Mucosa of descending colon (tissue), 3 donors: ENCODE results near the gene SMIM41. TPM values are rescaled to one million over a fixed set of nuclear protein-coding genes. Genes with fewer than 3 reads are reported as not detected.

Source experiments
- ATAC-seq: fragments of 200-7000 bp; cut with Tn5 transposase; one replicate; pipeline ENCODE4 v1.9.1; 2020; ENCODE audit warnings: mild to moderate bottlenecking, moderate library complexity
- DNase-seq, 3 donors: peaks; one replicate each; pipeline ENCODE4 v3.0.0-alpha.2; 2020
- H3K36me3 ChIP-seq: fragments of 200-600 bp; one replicate; pipeline ENCODE4 v1.8.0; 2021; ENCODE audit warnings: low read depth, mild to moderate bottlenecking
- H3K4me1 ChIP-seq: fragments of 200-600 bp; one replicate; pipeline ENCODE4 v1.8.0; 2021; ENCODE audit warnings: low read depth, mild to moderate bottlenecking
- H3K4me3 ChIP-seq: fragments of 200-600 bp; one replicate; pipeline ENCODE4 v1.8.0; 2021; ENCODE audit warnings: mild to moderate bottlenecking
- H3K9me3 ChIP-seq: fragments of 200-600 bp; one replicate; pipeline ENCODE4 v1.8.0; 2021; ENCODE audit warnings: mild to moderate bottlenecking
- CTCF ChIP-seq: fragments of 200-600 bp; IDR thresholded peaks from one replicate; pipeline ENCODE4 v1.8.0; 2022; ENCODE audit warnings: antibody characterized with exemption, mild to moderate bottlenecking
- intact Hi-C, 2 donors: fragments of 100-400 bp; cut with DNase I in 1 of 2; cut with micrococcal nuclease in 1 of 2; formaldehyde crosslinking; loops; one replicate each; pipeline versions ENCODE4 v1.11.0 to v1.11.1; 2022; cut with DNase I, micrococcal nuclease
- total RNA-seq, 3 donors: library from RNA; stranded (reverse); fragmentation: NEBNext Ultra II Directional in 2 of 3; extraction: Animal tissue kit (Norgen Biotek cat#: 25700) in 2 of 3; gene quantifications; one replicate each; pipeline versions ENCODE4 v1.2.1 to v1.2.4, GENCODE V29; 2021 to 2023
- donor health status: DM: no; HTN: no; CAD: no; lungs with moderate emphysema.
- donor health status: DM: no; HTN: no; CAD: no.
- donor health status: DM: no; HTN: yes; CAD: no.

Gene SMIM41
- total RNA-seq, 3 donors from 2014 or later: 0.32 to 0.41 TPM; not detected in 1

- ATAC-seq (peak; percentile 12), DNase-seq (peak in 1 of 3 donors; percentile 22)
- no peaks in the 10 kb centered on the region for H3K9me3 ChIP-seq
- intact Hi-C loops: no loop called here
- peaks cover 4% of the 10 kb centered on the region for H3K4me1 ChIP-seq
- no peak for TF ChIP-seq CTCF
- no peak overlapping the region for H3K4me3 ChIP-seq
- no peaks in the 10 kb centered on the region for H3K36me3 ChIP-seq
These were observed 19.7 kb upstream of the SMIM41 start for GRCh38 chr12:52059582-52060497.

- TF ChIP-seq CTCF: no peak
- no peak overlapping the region for H3K4me3 ChIP-seq
- intact Hi-C loops: no loop called here
These were observed 18.9 kb upstream of the SMIM41 start for GRCh38 chr12:52060498-52061177.

GRCh38 chr12:52061470-52062166 is 17.9 kb upstream of the SMIM41 start:
- Histone ChIP-seq H3K36me3 (no peaks in the 10 kb centered on the region), H3K4me1 (peaks cover 4% of the 10 kb centered on the region), H3K4me3 (no peak overlapping the region), H3K9me3 (no peaks in the 10 kb centered on the region)
- TF ChIP-seq CTCF: no peak
- intact Hi-C loops: no loop called here
- ATAC-seq (no peak), DNase-seq (no peak)

More at GRCh38 chr12:52060498-52061177, 18.9 kb upstream of the SMIM41 start:
- ATAC-seq (no peak), DNase-seq (peak in 1 of 3 donors; percentile 23)
- H3K9me3 ChIP-seq: no peaks in the 10 kb centered on the region
- H3K4me1 ChIP-seq: peaks cover 4% of the 10 kb centered on the region
- H3K36me3 ChIP-seq: no peaks in the 10 kb centered on the region

GRCh38 chr12:52062167-52063081 is 17.1 kb upstream of the SMIM41 start:
- no peak for TF ChIP-seq CTCF
- Histone ChIP-seq H3K9me3 (no peaks in the 10 kb centered on the region), H3K4me3 (no peak overlapping the region), H3K4me1 (peaks cover 4% of the 10 kb centered on the region), H3K36me3 (no peaks in the 10 kb centered on the region)
- intact Hi-C loops: no loop called here
- ATAC-seq (no peak), DNase-seq (peak in 2 of 3 donors; percentile 8 to 35)
